Left ventricle myocardium inferior (tissue), 1 donor: ENCODE data around the gene IL6ST. TPM values are rescaled to one million over a fixed set of nuclear protein-coding genes. Genes with fewer than 3 reads are reported as not detected.

Experiments used
- DNase-seq: peaks from one replicate; pipeline ENCODE4 v3.0.0-alpha.2; 2020
- H3K27ac ChIP-seq: fragments of 200-600 bp; replicated peaks from 2 replicates; pipeline ENCODE4 v1.8.0; 2021
- H3K27me3 ChIP-seq: fragments of 200-600 bp; 2 replicates; pipeline ENCODE4 v1.8.0; 2021; ENCODE audit warnings: low read depth
- H3K36me3 ChIP-seq: fragments of 200-600 bp; 2 replicates; pipeline ENCODE4 v1.8.0; 2021
- H3K4me1 ChIP-seq: fragments of 200-600 bp; 2 replicates; pipeline ENCODE4 v1.8.0; 2021
- H3K4me3 ChIP-seq: fragments of 200-600 bp; 2 replicates; pipeline ENCODE4 v1.8.0; 2021; ENCODE audit warnings: mild to moderate bottlenecking, moderate library complexity
- H3K9me3 ChIP-seq: fragments of 200-600 bp; replicated peaks from 2 replicates; pipeline ENCODE4 v1.8.0; 2021
- intact Hi-C: fragments of 100-400 bp; cut with micrococcal nuclease; formaldehyde crosslinking; loops from one replicate; pipeline ENCODE4 v1.11.0; 2022
- total RNA-seq: library from RNA; stranded (reverse); fragmentation: NEBNext Ultra II Directional; extraction: Animal tissue kit (Norgen Biotek cat#: 25700); gene quantifications from one replicate; pipeline ENCODE4 v1.2.1, GENCODE V29; 2021
- TF ChIP-seq, protein P1 (sequence below): fragments of 200-600 bp; IDR thresholded peaks from 2 replicates; pipeline ENCODE4 v1.8.0; 2021; ENCODE audit warnings: antibody characterized with exemption, mild to moderate bottlenecking, borderline replicate concordance
- donor health status: DM: no; HTN: yes; CAD: no; lungs with severe emphysema.

Gene IL6ST
- total RNA-seq, 1 donor from 2014 or later, result 125 TPM

DNA sequence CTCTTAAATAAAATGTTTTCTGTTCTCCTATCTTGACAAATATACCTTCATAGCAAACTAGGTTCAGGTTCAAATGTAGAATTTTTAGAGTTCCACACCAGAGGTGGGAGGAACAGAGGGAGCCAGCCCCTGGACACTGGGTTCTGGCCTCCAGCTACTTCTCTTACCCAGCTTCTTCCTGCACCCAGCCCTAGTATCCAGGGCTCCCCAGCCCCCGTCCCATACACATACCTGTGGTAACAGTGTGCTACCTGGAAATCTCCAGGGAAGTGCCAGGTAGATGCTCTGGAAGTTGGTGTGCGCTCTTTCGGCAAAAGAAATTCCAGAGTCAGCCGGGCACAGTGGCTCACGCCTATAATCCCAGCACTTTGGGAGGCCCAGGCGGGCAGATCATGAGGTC, 33.9 kb upstream of the IL6ST start:
- H3K4me3 ChIP-seq, result no peak overlapping the region
- no peaks in the 10 kb centered on the region for H3K4me1 ChIP-seq
- H3K9me3 ChIP-seq, result no peaks in the 10 kb centered on the region
- no peak overlapping the region for H3K27ac ChIP-seq
- DNase-seq, result no peak
- TF ChIP-seq, protein P1, sequence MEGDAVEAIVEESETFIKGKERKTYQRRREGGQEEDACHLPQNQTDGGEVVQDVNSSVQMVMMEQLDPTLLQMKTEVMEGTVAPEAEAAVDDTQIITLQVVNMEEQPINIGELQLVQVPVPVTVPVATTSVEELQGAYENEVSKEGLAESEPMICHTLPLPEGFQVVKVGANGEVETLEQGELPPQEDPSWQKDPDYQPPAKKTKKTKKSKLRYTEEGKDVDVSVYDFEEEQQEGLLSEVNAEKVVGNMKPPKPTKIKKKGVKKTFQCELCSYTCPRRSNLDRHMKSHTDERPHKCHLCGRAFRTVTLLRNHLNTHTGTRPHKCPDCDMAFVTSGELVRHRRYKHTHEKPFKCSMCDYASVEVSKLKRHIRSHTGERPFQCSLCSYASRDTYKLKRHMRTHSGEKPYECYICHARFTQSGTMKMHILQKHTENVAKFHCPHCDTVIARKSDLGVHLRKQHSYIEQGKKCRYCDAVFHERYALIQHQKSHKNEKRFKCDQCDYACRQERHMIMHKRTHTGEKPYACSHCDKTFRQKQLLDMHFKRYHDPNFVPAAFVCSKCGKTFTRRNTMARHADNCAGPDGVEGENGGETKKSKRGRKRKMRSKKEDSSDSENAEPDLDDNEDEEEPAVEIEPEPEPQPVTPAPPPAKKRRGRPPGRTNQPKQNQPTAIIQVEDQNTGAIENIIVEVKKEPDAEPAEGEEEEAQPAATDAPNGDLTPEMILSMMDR, result no peak
- intact Hi-C loops, result no loop called here
- H3K36me3 ChIP-seq, result no peaks in the 10 kb centered on the region
- no peaks in the 10 kb centered on the region for H3K27me3 ChIP-seq

DNA sequence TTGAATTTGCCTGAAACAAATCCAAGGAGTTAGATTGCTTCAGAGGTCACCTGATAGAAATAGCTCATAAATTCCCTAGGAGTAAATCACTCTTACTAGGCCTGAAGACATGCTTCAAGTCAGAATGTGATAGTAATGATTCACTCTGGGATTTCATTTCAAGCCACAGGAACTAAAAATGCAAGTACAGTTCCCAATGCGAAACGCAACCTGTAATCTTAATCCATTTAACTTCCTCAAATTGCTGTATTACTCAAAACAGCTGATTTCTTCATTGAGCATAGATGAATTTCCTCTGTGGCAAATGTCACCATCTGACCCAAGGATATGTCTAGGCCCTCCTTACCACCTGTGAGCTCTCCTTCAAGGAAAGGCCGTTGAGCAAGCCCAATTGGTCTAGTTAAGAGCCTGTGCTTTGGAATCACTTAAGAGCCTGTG, 32.1 kb upstream of the IL6ST start:
- H3K4me3 ChIP-seq, result no peak overlapping the region
- intact Hi-C loops, result no loop called here
- no peak overlapping the region for H3K27ac ChIP-seq
- H3K27me3 ChIP-seq, result no peaks in the 10 kb centered on the region
- TF ChIP-seq, protein P1, result no peak
- no peaks in the 10 kb centered on the region for H3K4me1 ChIP-seq
- H3K36me3 ChIP-seq, result no peaks in the 10 kb centered on the region
- no peaks in the 10 kb centered on the region for H3K9me3 ChIP-seq
- no peak for DNase-seq

DNA sequence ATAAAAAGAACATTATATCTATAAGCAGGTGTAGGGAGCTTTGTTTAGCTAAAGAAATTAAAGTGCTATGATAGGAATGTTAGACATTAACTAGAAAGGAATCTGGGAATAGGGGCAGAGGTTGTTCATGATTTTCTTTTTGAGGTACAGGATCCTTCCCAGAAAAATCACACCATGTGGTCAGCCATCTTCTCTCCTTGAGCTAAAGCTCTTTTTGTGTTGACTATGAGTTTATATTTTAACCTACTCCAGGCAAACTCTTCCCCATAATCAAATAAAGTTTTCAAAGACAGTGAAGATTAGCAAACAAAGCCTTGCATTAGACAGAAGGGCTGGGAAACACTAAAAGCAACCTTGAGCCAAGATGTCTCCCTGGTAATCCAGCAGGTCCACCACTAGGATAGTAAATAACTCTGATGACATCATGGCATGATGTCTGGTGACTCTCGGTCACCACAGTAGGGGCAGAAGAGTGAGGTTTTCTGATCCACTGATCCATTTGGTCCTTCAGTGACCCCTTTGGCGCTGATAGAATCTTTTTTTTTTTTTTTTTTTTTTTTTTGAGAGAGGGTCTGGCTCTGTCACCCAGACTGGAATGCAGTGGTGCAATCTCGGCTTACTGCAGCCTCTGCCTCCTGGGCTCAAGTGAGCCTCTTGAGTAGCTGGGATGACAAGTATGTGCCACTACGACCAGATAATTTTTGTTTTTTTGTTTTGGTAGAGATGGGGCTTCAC, 30.6 kb upstream of the IL6ST start:
- H3K27me3 ChIP-seq, result no peaks in the 10 kb centered on the region
- TF ChIP-seq, protein P1, result no peak
- H3K4me1 ChIP-seq, result no peaks in the 10 kb centered on the region
- no peak overlapping the region for H3K27ac ChIP-seq
- H3K4me3 ChIP-seq, result no peak overlapping the region
- H3K9me3 ChIP-seq, result no peaks in the 10 kb centered on the region
- H3K36me3 ChIP-seq, result no peaks in the 10 kb centered on the region
- DNase-seq, result no peak
- intact Hi-C loops, result no loop called here

DNA sequence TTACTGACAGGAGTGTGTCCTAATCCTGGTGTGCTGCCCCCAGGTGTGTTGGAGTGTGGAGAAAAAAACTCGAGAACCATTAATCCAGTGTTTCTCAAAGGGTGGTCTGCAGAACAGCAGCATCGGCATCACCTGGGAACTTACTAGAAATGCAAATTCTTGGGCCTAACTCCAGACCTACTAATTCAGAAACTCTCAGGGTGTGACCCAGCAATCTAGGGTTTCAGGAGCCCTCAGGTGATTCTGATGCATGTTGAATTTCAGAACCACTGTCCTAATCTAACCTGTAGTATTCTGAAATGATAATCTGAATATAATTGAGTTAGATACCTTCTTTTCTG, 30.0 kb upstream of the IL6ST start:
- no peak overlapping the region for H3K4me3 ChIP-seq
- no peaks in the 10 kb centered on the region for H3K4me1 ChIP-seq
- no peaks in the 10 kb centered on the region for H3K27me3 ChIP-seq
- H3K27ac ChIP-seq, result no peak overlapping the region
- H3K36me3 ChIP-seq, result no peaks in the 10 kb centered on the region
- no peaks in the 10 kb centered on the region for H3K9me3 ChIP-seq
- intact Hi-C loops, result no loop called here
- no peak for DNase-seq
- TF ChIP-seq, protein P1, result no peak

DNA sequence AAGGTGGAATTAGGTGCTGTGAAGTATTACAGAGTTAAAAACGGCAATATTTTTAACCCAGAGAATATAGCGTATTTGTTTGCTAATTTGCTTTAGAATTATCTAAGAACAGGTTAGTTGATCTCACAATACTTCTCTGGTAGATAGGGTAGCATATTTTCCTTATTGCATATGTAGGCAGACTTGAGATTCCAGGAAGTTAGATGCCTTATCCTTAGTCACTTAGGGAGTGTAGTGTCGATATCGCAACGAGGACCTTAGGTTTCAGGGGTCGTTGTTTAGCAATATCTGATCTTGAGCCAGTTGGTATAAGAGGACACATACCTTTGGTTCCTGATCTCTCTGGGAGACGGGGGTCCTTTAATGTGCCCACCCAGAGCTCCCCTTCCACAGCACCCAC, 28.5 kb upstream of the IL6ST start:
- no peaks in the 10 kb centered on the region for H3K4me1 ChIP-seq
- H3K4me3 ChIP-seq, result no peak overlapping the region
- H3K27me3 ChIP-seq, result no peaks in the 10 kb centered on the region
- TF ChIP-seq, protein P1, result no peak
- H3K36me3 ChIP-seq, result no peaks in the 10 kb centered on the region
- no peak for DNase-seq
- intact Hi-C loops, result no loop called here
- no peaks in the 10 kb centered on the region for H3K9me3 ChIP-seq
- H3K27ac ChIP-seq, result no peak overlapping the region
